ENCODE data around the gene SHISA7.

Gene SHISA7

DNA sequence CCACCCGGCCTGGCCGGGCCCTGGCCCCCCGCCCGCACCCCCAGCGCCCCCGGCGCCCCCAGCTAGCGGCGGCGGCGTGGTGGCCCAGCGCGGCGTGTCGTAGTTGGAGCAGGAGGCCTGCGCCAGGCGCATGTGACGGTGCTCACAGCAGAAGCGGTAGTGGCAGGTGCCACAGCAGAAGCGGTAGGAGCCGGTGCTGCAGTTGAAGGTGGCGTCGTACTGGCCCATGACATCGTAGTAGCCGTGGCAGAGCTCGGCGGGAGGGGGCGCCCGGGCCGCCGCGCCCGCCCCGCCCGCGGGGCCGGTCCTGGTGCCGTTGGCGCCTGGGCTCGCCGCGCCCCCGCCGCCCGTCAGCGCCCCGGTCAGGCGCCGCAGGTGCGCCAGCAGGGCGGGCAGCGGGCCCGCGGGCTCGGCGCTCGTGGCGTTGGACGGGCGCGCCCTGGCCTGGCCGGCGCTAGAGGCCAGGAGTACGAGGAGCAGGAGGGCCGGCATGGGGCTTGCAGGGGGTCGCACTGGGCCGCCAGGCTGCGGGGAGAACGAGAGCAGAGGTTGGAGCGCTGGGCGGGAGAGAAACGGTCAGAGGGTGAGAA lies 633 bp downstream of the SHISA7 start:
- Histone ChIP-seq H3K27me3 (ENCODE audit: control insufficient read depth, insufficient read depth, low read length) (peaks cover 47% of the 10 kb centered on the region), H3K4me1 (ENCODE audit: control insufficient read depth, insufficient read depth, low read length) (no peaks in the 10 kb centered on the region), H3K4me3 (ENCODE audit: low read length) (no peak overlapping the region), H3K36me3 (ENCODE audit: control insufficient read depth, insufficient read depth, low read length) (no peaks in the 10 kb centered on the region), H3K9ac (ENCODE audit: low read length) (no peak overlapping the region), H3K27ac (ENCODE audit: low read depth, low read length) (no peak overlapping the region)

DNA sequence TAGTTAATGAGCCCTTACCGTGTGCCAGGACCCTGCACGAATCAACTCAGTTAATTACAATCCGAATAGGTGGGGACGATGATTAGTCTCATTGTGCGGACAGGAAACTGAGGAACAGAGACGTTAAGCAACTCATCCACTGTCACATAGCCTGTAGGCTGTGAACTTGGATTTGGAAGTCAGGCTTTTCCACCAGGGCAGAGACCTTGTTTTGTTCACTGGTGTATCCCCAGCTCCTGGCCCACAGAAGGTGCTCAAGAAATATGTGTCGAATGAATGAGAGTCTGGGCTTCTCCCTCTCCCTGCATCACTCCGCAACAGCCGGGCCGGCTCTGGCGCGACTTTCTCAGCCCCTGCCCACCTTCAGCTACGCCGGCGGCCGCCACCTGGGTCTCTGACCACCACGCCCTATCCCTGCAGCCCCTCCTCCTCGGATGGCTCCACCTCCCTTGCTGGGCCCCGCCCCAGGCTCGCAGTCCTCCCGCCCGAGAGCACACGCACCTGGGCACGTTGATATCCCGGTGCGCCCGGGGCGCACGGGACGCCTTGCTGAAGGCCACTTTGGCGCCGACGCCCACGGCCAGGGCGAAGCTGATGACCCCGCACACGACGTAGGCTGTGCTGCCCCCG lies 1.3 kb downstream of the SHISA7 start:
- H3K4me3 ChIP-seq (ENCODE audit: low read length) = no peak overlapping the region
- H3K36me3 ChIP-seq (ENCODE audit: control insufficient read depth, insufficient read depth, low read length) = no peaks in the 10 kb centered on the region
- H3K27me3 ChIP-seq (ENCODE audit: control insufficient read depth, insufficient read depth, low read length) = peaks cover 44% of the 10 kb centered on the region
- no peaks in the 10 kb centered on the region for H3K4me1 ChIP-seq (ENCODE audit: control insufficient read depth, insufficient read depth, low read length)
- H3K27ac ChIP-seq (ENCODE audit: low read depth, low read length) = no peak overlapping the region
- no peak overlapping the region for H3K9ac ChIP-seq (ENCODE audit: low read length)

DNA sequence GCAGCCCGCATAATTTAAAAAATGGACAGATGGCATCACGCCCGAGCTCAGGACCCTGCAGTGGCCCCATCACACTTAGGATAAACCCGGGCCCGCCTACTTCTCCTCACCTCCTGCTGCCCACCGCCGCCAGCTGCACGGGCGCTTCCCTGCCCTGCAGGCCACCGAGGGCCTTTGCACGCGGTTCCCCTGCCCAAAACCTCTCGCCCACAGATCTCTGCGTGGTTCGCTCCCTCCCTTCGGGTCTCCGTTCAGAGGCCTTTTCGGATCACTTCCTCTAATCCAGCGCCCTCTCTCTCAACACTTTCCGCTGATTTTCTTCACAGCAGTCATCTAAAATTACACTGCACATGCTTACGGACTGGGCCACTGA lies 1.8 kb downstream of the SHISA7 start:
- Histone ChIP-seq H3K4me3 (ENCODE audit: low read length) (no peak overlapping the region), H3K27ac (ENCODE audit: low read depth, low read length) (no peak overlapping the region), H3K27me3 (ENCODE audit: control insufficient read depth, insufficient read depth, low read length) (peaks cover 44% of the 10 kb centered on the region), H3K9ac (ENCODE audit: low read length) (no peak overlapping the region), H3K36me3 (ENCODE audit: control insufficient read depth, insufficient read depth, low read length) (no peaks in the 10 kb centered on the region), H3K4me1 (ENCODE audit: control insufficient read depth, insufficient read depth, low read length) (no peaks in the 10 kb centered on the region)

- H3K36me3 ChIP-seq (ENCODE audit: control insufficient read depth, insufficient read depth, low read length) = no peaks in the 10 kb centered on the region
- H3K4me3 ChIP-seq (ENCODE audit: low read length) = no peak overlapping the region
- H3K27ac ChIP-seq (ENCODE audit: low read depth, low read length) = no peak overlapping the region
- no peaks in the 10 kb centered on the region for H3K4me1 ChIP-seq (ENCODE audit: control insufficient read depth, insufficient read depth, low read length)
- H3K27me3 ChIP-seq (ENCODE audit: control insufficient read depth, insufficient read depth, low read length) = peaks cover 44% of the 10 kb centered on the region
- H3K9ac ChIP-seq (ENCODE audit: low read length) = no peak overlapping the region
These were observed 2.5 kb downstream of the SHISA7 start for GRCh38 chr19:55440411-55441105.

DNA sequence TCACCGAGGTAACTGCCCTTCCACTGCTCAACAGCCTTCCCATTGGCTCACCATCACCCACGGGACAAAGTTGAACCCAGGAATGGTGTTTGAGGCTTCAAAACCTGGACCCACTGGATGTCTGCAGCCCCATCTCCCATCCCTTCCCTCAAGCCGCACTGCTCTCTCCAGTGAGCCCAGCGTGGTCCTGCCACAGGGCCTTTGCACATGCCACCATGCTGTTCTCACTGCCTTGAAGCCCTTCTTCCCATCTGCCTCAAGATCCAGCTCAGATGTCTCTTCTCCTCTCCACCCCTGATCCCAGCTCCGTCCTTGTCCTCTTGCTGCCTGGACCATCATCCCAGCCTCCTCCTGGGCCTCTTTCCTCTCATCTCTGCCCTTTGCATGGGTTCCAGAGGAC lies 4.0 kb downstream of the SHISA7 start:
- H3K4me3 ChIP-seq (ENCODE audit: low read length) = no peak overlapping the region
- H3K27me3 ChIP-seq (ENCODE audit: control insufficient read depth, insufficient read depth, low read length) = peaks cover 38% of the 10 kb centered on the region
- H3K9ac ChIP-seq (ENCODE audit: low read length) = no peak overlapping the region
- no peaks in the 10 kb centered on the region for H3K36me3 ChIP-seq (ENCODE audit: control insufficient read depth, insufficient read depth, low read length)
- no peaks in the 10 kb centered on the region for H3K4me1 ChIP-seq (ENCODE audit: control insufficient read depth, insufficient read depth, low read length)
- H3K27ac ChIP-seq (ENCODE audit: low read depth, low read length) = no peak overlapping the region

DNA sequence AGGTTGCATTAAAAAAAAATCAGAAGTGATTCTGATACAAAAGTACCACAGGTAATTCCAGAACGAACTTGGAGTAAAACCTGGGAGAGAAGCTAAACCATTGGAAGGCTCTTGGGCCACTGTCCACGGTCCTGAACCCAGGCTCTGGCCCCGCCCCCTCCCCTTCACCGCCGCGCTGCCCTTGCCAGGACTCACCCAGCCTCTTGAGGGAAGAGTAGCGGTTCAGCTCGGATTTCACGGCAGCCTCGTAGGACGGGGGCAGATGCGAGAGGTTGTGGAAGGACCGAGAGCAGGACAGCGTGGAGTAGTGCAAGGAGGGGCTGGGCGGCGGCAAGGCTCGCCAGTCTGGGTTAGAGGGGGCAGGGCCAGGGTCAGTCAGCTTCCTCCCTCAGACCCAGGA lies 5.7 kb downstream of the SHISA7 start:
- Histone ChIP-seq H3K4me3 (ENCODE audit: low read length) (no peak overlapping the region), H3K27ac (ENCODE audit: low read depth, low read length) (no peak overlapping the region), H3K36me3 (ENCODE audit: control insufficient read depth, insufficient read depth, low read length) (no peaks in the 10 kb centered on the region), H3K27me3 (ENCODE audit: control insufficient read depth, insufficient read depth, low read length) (peaks cover 40% of the 10 kb centered on the region), H3K4me1 (ENCODE audit: control insufficient read depth, insufficient read depth, low read length) (no peaks in the 10 kb centered on the region), H3K9ac (ENCODE audit: low read length) (no peak overlapping the region)

DNA sequence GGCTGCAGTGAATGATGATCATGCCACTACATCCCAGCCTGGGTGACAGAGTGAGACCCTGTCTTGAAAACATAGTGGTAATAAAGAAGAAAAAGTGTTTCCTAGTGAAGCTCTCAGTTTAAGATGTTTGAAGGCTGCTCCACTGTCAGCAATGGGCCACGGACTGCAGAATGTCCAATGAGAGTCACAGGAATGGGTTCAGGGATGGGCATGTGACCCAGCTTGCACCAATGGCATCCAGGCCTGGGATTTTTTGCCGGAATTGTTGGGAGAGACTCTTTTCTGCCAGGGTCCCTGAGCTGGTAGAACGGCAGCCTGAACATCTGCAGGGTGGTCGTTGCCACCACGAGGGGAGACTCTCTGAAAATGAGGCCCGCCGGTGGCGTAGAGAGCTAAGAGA lies 6.3 kb downstream of the SHISA7 start:
- no peaks in the 10 kb centered on the region for H3K4me1 ChIP-seq (ENCODE audit: control insufficient read depth, insufficient read depth, low read length)
- peaks cover 44% of the 10 kb centered on the region for H3K27me3 ChIP-seq (ENCODE audit: control insufficient read depth, insufficient read depth, low read length)
- no peak overlapping the region for H3K27ac ChIP-seq (ENCODE audit: low read depth, low read length)

DNA sequence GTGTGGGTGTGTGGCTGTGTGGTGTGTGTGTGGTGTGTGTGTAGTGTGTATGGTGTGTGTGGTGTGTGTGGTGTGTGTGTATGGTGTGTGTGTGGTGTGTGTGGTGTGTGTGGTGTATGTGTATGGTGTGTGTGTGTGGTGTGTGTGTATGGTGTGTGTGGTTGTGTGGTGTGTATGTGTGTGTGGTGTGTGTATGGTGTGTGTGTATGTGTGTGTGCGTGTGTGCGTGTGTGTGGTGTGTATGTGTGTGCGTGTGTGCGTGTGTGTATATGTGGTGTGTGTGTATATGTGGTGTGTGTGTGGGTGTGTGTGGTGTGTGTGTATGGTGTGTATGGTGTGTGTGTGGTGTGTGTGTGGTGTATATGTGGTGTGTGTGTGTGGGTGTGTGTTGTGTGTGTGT lies 8.1 kb downstream of the SHISA7 start:
- no peaks in the 10 kb centered on the region for H3K4me1 ChIP-seq (ENCODE audit: control insufficient read depth, insufficient read depth, low read length)
- no peak overlapping the region for H3K9ac ChIP-seq (ENCODE audit: low read length)
- H3K4me3 ChIP-seq (ENCODE audit: low read length) = no peak overlapping the region
- peaks cover 32% of the 10 kb centered on the region for H3K27me3 ChIP-seq (ENCODE audit: control insufficient read depth, insufficient read depth, low read length)
- H3K36me3 ChIP-seq (ENCODE audit: control insufficient read depth, insufficient read depth, low read length) = no peaks in the 10 kb centered on the region
- no peak overlapping the region for H3K27ac ChIP-seq (ENCODE audit: low read depth, low read length)

More for the DNA sequence above, 6.3 kb downstream of the SHISA7 start:
- Histone ChIP-seq H3K9ac (ENCODE audit: low read length) (no peak overlapping the region), H3K36me3 (ENCODE audit: control insufficient read depth, insufficient read depth, low read length) (no peaks in the 10 kb centered on the region), H3K4me3 (ENCODE audit: low read length) (no peak overlapping the region)

- H3K27ac ChIP-seq (ENCODE audit: low read depth, low read length) = no peak overlapping the region
- no peaks in the 10 kb centered on the region for H3K4me1 ChIP-seq (ENCODE audit: control insufficient read depth, insufficient read depth, low read length)
- H3K36me3 ChIP-seq (ENCODE audit: control insufficient read depth, insufficient read depth, low read length) = no peaks in the 10 kb centered on the region
- H3K4me3 ChIP-seq (ENCODE audit: low read length) = no peak overlapping the region
- peaks cover 35% of the 10 kb centered on the region for H3K27me3 ChIP-seq (ENCODE audit: control insufficient read depth, insufficient read depth, low read length)
- no peak overlapping the region for H3K9ac ChIP-seq (ENCODE audit: low read length)
These were observed 8.7 kb downstream of the SHISA7 start for GRCh38 chr19:55434356-55434919.

GRCh38 chr19:55433292-55433691 lies 9.8 kb downstream of the SHISA7 start:
- H3K36me3 ChIP-seq (ENCODE audit: control insufficient read depth, insufficient read depth, low read length) = no peaks in the 10 kb centered on the region
- peaks cover 26% of the 10 kb centered on the region for H3K27me3 ChIP-seq (ENCODE audit: control insufficient read depth, insufficient read depth, low read length)
- no peak overlapping the region for H3K27ac ChIP-seq (ENCODE audit: low read depth, low read length)
- no peak overlapping the region for H3K9ac ChIP-seq (ENCODE audit: low read length)
- no peak overlapping the region for H3K4me3 ChIP-seq (ENCODE audit: low read length)
- no peaks in the 10 kb centered on the region for H3K4me1 ChIP-seq (ENCODE audit: control insufficient read depth, insufficient read depth, low read length)

GRCh38 chr19:55432241-55432959 lies 10.7 kb downstream of the SHISA7 start:
- H3K4me3 ChIP-seq (ENCODE audit: low read length) = no peak overlapping the region
- H3K4me1 ChIP-seq (ENCODE audit: control insufficient read depth, insufficient read depth, low read length) = no peaks in the 10 kb centered on the region
- no peak overlapping the region for H3K27ac ChIP-seq (ENCODE audit: low read depth, low read length)
- H3K36me3 ChIP-seq (ENCODE audit: control insufficient read depth, insufficient read depth, low read length) = no peaks in the 10 kb centered on the region
- no peak overlapping the region for H3K9ac ChIP-seq (ENCODE audit: low read length)
- H3K27me3 ChIP-seq (ENCODE audit: control insufficient read depth, insufficient read depth, low read length) = peaks cover 23% of the 10 kb centered on the region

GRCh38 chr19:55431183-55431582 lies 11.9 kb downstream of the SHISA7 start:
- H3K9ac ChIP-seq (ENCODE audit: low read length) = no peak overlapping the region
- no peaks in the 10 kb centered on the region for H3K36me3 ChIP-seq (ENCODE audit: control insufficient read depth, insufficient read depth, low read length)
- H3K27ac ChIP-seq (ENCODE audit: low read depth, low read length) = no peak overlapping the region
- H3K4me3 ChIP-seq (ENCODE audit: low read length) = no peak overlapping the region
- H3K4me1 ChIP-seq (ENCODE audit: control insufficient read depth, insufficient read depth, low read length) = no peaks in the 10 kb centered on the region
- H3K27me3 ChIP-seq (ENCODE audit: control insufficient read depth, insufficient read depth, low read length) = peaks cover 23% of the 10 kb centered on the region

Data from rectal smooth muscle tissue (tissue), 1 donor.